GM19240 (cell line): ENCODE measurements around the gene PGAP2.
"Not testable (repeated sequence)": the region's sequence is repeated elsewhere in the genome, so short reads cannot be mapped to it uniquely, and the experiment has no call there.

Experiments used
- DNase-seq: peaks from one replicate; pipeline ENCODE4 v3.0.0; 2011; ENCODE audit warnings: low spot score; ENCODE audit not compliant: insufficient read length

PGAP2 gene

DNA sequence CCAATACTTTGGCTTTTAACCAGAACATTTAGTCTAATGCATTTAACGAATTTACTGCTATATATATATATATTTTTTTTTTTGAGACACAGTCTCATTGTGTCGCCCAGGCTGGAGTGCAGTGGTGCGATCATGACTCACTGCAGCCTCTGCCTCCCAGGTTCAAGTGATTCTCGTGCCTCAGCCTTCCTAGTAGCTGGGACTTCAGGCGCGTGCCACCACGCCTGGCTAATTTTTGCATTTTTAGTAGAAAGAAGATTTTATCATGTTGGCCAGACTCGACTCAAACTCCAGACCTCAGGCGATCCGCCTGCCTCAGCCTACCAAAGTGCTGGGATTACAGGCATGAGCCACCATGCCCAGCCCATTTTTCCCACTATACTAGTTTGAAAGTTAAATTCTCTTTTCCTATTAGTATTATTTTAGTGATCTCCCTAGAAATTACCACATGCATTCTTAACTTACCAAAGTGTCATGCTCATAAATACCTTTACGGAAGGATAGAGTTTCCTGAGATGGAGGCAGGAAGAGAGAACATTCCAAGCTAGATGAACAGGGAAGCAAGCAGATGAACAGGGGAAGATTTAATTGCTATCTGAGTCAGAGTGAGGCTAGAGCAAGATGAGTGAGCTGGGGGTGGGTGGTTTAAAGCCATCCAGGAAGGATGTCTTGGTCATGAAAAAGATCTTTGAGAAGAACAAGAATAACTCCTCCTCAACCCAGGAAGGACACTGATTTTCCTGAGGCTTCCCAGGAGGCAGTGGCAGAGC lies 4.4 kb upstream of the PGAP2 start:
- DNase-seq, result no peak

DNA sequence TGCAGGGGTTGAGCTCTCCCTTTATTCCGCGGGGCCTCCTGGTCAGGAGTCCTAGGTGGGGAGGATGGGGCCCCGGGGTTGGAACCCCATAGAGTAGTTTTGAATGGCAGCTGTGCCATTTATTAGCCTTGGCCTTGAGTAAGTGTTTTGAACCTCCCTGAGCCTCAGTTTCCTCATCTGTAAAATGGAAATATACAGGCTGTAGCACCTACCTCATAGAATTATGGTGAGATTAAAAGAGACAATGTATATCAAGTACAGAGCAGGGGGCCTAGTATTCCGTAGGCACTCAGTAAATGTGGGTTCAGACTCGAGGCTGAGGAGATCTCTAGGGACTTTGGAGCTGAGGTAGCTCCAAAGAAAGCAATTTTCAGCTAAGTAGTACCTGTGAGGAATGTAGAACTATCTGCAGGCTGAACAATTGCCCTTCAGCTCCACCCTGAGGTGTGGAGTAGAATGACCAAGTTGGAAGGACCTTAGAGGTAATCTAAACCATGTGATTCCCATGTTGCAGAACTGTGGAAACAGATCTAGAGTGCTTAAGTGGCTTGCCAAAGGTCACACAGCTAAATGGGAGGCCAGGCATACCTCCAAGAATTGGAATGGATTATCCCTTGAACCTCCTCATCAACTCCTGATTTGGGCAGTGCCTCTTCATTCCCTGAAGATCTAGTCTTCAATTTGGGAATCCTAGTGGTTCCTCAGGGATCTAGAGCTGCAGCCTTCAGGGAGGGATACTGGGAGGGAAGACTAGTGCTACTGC lies 682 bp downstream of the PGAP2 start:
- DNase-seq, result peak; percentile 52

DNA sequence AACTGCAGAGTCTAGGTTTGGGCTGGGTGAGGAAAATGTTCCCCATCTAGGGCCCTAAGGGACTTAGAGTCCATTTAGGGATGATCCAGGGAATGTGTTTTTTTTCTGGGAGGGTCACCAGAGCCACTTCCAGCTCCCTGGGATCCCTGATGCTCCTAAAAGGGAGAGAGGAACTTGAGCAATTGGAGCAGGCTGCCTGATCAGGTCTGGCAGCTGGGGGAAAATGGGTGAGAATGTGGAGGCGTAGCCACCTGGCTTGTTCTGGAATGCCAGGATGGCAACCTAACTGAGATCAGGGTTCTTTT lies 1.2 kb downstream of the PGAP2 start:
- DNase-seq, result no peak

- no peak for DNase-seq
Observed at GRCh38 chr11:3810446-3810845, 2.1 kb downstream of the PGAP2 start.

DNA sequence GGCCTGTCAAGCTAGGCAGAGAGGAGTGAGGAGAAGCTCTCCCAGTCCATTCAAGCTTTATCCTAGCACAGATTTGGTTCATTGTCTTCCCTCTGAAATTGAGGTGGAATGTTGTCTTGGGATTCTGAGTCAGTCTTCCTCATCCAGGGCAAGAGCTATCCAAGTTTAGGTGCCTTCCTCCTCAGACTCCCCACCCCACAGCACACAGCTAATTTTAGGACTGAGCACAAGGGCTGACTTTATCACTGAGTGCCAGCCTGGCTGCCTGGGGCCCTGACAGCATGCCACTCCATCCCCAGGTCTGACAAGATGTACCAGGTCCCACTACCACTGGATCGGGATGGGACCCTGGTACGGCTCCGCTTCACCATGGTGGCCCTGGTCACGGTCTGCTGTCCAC lies 2.6 kb downstream of the PGAP2 start:
- no peak for DNase-seq

GRCh38 chr11:3814832-3815231 lies 6.5 kb downstream of the PGAP2 start:
- DNase-seq, result not testable (repeated sequence)

GRCh38 chr11:3815845-3816244 lies 7.5 kb downstream of the PGAP2 start:
- no peak for DNase-seq

DNA sequence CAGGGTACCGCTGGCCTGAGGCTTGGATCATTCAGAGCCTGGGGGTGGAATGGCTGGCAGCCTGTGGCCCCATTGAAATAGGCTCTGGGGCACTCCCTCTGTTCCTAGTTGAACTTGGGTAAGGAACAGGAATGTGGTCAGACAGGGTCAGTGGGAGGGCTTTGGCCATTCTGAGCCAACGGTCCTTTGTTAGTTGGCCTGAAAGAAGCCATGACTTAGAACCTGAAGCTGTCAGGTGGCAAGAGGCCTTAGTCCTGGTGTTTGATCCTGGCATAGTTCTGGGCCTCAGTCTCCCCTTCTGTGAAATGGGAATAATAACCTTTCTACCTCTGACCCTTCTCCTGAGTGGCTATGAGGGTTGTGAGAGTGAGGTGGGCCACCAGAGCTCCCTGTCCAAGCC lies 8.3 kb downstream of the PGAP2 start:
- DNase-seq, result no peak

- DNase-seq, result no peak
Observed at GRCh38 chr11:3817181-3817800, 8.9 kb downstream of the PGAP2 start.

- DNase-seq, result no peak
Observed at GRCh38 chr11:3820971-3821370, 12.6 kb downstream of the PGAP2 start.

DNA sequence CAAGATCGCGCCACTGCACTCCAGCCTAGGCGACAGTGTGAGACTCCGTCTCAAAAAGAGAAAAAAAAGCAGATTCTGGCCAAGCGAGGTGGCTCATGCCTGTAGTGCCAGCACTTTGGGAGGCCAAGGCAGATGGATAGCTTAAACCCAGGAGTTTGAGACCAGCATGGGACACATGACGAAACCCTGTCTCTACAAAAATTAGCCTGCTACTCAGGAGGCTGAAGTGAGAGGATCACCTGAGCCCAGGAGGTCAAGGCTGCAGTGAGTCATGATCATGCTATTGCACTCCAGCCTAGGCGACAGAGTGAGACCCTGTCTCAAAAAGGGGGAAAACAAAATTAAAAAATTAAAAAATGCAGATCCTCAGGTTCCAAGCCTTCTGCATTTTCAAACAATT lies 14.0 kb downstream of the PGAP2 start:
- no peak for DNase-seq

DNA sequence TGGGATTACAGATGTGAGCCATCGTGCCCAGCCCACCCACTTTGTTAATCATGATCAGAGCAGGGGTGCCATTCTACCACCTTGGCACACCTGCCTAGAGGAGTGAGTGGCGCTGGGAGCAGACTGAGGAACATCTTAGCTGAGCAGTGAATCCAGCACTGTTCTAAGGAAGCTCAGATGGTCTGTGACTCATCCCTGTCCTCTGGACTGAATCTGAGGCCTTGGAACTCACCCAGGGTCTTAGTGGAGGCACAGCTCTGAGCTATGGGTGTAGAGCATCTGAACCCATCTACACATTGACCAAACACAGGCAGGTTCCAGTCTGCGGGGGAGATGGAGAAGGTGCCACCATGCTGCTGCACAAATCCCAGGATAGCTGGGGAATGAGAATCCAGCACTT lies 14.9 kb downstream of the PGAP2 start:
- no peak for DNase-seq

- no peak for DNase-seq
Observed at GRCh38 chr11:3823762-3824506, 15.6 kb downstream of the PGAP2 start.

DNA sequence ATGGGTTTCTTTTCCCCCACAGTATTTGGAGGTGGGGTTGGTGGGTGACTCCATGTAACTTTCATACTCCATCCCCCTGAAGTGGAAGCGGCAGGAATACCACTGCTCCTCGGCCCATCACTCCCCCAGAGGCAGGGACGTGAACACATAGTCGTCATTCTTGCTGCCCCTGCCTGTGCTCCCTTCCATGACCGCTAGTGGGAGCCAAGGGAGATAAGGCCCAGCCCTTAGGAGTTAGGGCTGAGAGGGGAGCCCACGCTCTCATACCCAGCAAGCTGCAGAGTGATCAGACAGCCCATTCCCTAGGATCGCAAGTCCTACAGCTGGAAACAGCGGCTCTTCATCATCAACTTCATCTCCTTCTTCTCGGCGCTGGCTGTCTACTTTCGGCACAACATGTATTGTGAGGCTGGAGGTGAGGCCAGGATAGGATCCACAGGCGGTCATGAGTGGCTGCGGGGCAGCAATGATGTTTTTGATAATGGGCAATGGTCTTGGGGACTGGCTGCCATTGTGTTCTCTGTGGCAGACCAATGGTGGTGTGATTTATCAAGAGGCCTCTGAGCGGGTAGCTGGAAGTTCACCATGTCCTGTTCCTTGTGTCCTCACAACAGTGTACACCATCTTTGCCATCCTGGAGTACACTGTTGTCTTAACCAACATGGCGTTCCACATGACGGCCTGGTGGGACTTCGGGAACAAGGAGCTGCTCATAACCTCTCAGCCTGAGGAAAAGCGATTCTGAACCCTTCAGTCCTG lies 16.5 kb downstream of the PGAP2 start:
- no peak for DNase-seq

DNA sequence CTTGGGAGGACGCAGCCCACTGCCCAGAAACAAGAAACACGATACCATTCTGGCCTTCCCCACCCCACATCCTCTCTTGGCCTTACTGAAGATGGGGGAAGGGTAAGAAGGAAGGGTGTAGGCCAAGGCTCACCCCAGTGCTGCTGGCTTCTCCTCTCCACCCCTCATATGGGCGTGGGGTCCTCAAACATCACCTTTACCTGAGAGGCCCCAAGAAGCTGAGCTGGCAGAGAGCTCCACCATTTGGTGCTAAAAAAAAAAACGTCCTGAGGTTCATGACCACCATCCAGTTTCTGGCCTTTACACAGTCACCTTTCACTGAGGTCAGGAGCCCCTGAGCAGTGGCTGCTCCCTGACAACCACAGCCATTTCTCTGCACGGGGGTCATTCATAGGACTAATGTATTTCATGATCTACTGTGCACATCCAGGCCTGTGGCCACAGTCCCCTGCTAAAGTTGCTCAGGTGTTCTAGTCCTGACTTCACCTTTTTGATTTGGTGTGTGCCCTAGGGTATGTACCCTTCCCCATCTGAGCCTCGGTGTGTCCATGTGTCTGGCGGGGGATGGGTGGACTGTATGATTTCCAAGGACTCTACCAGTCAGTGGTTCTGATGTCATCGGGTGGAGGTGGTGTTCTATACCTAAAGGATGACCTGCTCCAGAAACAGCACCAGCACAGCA lies 17.3 kb downstream of the PGAP2 start:
- DNase-seq, result no peak

DNA sequence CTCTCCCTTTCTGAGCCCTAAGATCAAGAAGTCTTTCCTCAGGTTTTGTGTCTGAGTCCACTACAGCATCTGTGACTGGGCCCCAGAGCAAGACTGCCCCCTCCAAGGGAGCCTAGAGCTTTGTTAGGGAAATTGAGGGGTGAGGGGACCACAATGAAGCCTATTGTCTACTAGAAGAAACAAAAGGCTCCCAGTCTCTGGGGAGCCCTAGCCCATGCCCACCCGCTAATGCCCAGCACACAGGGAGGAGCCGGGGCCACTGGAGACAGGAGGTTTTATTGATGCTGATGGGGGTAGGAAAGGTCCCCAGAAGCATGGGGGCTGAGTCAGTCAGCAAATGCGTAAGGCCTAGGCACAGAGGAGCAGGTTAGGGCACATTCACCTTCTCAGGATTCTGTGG lies 18.4 kb downstream of the PGAP2 start:
- DNase-seq, result no peak

DNA sequence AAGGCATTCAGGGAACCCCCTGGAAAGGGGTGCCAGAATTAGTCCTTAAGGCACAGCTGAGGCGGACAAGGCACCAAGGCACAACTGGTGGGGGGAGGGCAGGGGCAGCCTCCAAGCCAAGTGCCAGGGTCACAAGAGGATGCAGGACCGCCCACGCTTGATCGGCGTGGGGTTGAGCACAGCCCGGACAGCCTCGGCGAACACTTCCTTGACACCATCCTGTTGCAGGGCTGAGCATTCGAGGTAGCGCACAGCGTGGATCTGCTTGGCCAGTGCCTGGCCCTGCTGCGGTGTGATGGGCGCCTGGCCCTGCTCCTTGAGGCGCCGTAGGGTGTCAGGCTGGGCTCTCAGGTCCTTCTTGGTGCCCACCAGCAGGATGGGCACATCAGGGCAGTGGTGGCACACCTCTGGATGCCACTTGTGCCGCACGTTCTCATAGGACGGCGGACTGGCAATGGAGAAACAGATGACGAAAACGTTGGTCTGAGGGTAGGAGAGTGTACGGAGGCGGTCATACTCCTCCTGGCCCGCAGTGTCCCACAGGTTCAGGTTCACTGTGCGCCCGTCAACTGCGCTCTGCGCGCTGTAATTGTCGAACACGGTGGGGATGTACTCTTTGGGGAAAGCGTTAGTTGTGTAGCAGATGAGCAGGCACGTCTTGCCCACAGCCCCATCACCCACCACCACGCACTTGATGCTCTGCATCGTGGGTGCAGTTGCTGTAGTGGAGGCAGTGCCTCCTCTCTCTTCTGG lies 19.2 kb downstream of the PGAP2 start:
- no peak for DNase-seq

DNA sequence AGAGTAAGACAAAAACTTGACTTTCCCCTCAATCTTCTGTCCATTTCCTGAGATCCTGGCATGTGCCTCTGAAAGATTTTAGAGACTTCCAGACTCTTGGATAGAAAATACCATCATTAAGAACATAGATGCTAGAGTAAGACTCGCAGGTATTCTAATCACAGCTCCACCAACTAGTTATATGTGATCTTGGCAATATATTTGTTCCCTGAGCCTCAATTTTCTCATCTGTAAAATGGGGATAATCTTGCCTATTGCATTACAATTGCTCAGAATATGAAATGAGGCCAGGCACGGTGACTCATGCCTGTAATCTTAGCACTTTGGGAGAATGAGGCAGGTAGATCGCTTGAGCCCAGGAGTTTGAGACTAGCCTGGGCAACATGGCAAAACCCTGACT lies 21.7 kb downstream of the PGAP2 start:
- no peak for DNase-seq

DNA sequence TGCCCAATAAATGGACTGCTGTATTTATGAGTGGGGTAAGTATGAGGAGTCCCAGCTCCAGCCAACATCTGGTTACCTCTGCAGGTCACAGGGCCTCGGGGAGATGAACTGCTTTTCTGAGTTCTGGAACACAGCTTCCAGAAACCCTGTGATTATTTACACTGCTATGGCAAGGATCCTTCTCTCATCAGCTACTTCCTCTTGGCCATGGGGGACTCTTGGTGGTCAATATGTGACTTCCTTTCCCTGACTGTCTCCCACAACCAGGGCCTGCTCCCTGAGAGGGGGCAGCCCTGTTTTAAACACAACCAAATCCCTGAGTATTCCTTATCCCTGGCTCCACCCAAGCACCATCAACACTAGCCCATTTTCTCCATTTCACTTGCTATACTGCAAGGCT lies 22.4 kb downstream of the PGAP2 start:
- no peak for DNase-seq
